Smooth muscle cell (in vitro differentiated cells): Measurements from ENCODE around the gene KPNA6. TPM values are rescaled to one million over a fixed set of nuclear protein-coding genes. Genes with fewer than 3 reads are reported as not detected.

Source experiments
- DNase-seq: peaks from one replicate; lab custom pipeline; 2025; ENCODE audit not compliant: unreplicated experiment; lab: John Stamatoyannopoulos, UW
- H2AFZ ChIP-seq: fragments of 200-600 bp; sonication (generic); 2 replicates; pipeline ENCODE4 v1.6.0; 2016; ENCODE audit warnings: antibody characterized with exemption, low read depth, mild to moderate bottlenecking
- H3F3A ChIP-seq: fragments of 200-600 bp; sonication (generic); 2 replicates; pipeline ENCODE4 v1.6.0; 2017; ENCODE audit warnings: antibody characterized with exemption, low read depth
- H3K27ac ChIP-seq: fragments of 200-600 bp; sonication (generic); 2 replicates; pipeline ENCODE4 v1.5.1; 2016; ENCODE audit warnings: low read depth, mild to moderate bottlenecking
- H3K27me3 ChIP-seq: fragments of 200-600 bp; sonication (generic); 2 replicates; pipeline ENCODE4 v1.6.1; 2016; ENCODE audit warnings: low read depth, mild to moderate bottlenecking
- H3K36me3 ChIP-seq: fragments of 200-600 bp; sonication (generic); 2 replicates; pipeline ENCODE4 v1.5.1; 2016; ENCODE audit warnings: low read depth
- H3K4me1 ChIP-seq: fragments of 200-600 bp; sonication (generic); 2 replicates; pipeline ENCODE4 v1.5.1; 2016; ENCODE audit warnings: low read depth
- H3K4me2 ChIP-seq: fragments of 200-600 bp; sonication (generic); 2 replicates; pipeline ENCODE4 v1.6.0; 2016; ENCODE audit warnings: mild to moderate bottlenecking
- H3K4me3 ChIP-seq: fragments of 200-600 bp; sonication (generic); 2 replicates; pipeline ENCODE4 v1.5.1; 2016; ENCODE audit warnings: mild to moderate bottlenecking
- H3K79me2 ChIP-seq: fragments of 200-600 bp; sonication (generic); 2 replicates; pipeline ENCODE4 v1.6.0; 2016; ENCODE audit warnings: low read depth, mild to moderate bottlenecking
- H3K9ac ChIP-seq: fragments of 200-600 bp; sonication (generic); 2 replicates; pipeline ENCODE4 v1.6.0; 2016; ENCODE audit warnings: low read depth
- H3K9me3 ChIP-seq: fragments of 200-600 bp; sonication (generic); replicated peaks from 2 replicates; pipeline ENCODE4 v1.5.1; 2016; ENCODE audit warnings: low read depth
- H4K20me1 ChIP-seq: fragments of 200-600 bp; sonication (generic); 2 replicates; pipeline ENCODE4 v1.6.0; 2016; ENCODE audit warnings: low read depth
- WGBS: methylation state at CpG from one replicate; pipeline ENCODE4 v1.1.7; 2016; ENCODE audit warnings: low lambda C conversion rate; 5-methylcytosine and 5-hydroxymethylcytosine counted together
- polyA plus RNA-seq: library from polyadenylated mRNA; unstranded; fragments of >200 nt; fragmentation: Nextera tagmentation; extraction: Ambion mirVana; gene quantifications from 2 replicates; pipeline ENCODE4 v1.2.1, GENCODE V29; 2016
- total RNA-seq: library from RNA; depleted of rRNA; stranded (reverse); fragments of >200 nt; gene quantifications from 2 replicates; pipeline ENCODE4 v1.2.3, GENCODE V29; 2014
- TF ChIP-seq, protein P1 (sequence below): fragments of 200-600 bp; sonication (generic); IDR thresholded peaks from 2 replicates; pipeline ENCODE4 v1.5.1; 2017; ENCODE audit warnings: borderline replicate concordance, mild to moderate bottlenecking, antibody characterized with exemption; ENCODE audit not compliant: insufficient read depth, poor library complexity, severe bottlenecking

The KPNA6 gene
- total RNA-seq (35.8 and 40.9 TPM in 2 replicates), polyA plus RNA-seq (22.3 and 29.1 TPM in 2 replicates)

DNA sequence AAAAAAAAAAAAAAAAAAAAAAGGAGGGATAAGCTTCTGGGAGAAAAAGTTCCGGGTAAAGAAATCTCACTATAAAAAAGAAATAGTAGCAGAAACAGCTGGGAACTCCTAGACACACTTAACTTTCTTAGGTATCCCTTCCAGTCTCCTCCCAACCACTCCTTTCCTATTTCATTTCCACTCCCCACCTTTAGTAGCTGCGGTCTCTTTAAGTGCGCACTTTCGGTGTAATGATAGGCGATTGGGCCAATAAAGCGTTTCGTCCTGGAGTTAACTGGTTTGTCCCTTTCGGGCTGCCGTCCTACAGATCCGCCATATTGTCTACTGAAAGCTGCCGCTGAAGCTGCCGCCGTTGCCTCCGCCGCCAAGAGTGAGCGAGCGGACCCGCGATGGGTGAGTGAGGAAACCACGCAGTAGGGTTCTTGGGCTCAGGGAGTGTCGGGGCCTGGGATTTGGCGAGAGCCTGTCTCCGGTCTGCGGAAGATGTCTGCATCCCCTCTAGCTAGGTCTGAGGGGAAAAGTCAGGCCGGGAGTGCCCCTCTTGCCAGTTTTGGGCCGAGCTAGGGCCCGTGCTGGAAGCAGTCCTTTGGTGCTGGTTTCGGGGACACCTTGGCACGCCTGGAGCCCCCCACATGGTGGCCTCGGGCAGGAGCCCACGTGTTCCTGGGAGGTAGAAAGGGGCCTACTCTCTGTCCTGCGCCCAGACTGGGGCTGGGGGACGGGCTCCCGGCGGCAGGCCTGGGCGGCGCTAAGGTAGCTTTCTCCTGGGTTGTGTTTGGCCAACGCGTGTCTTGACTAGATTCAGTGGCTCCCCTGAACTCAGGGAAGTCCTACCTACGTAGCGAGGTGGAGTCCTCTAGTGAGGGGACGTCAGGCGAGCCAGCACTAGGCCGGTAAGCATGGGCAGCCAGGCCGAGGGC, at the start of gene KPNA6:
KPNA6 (plus strand) TSS at position 315 of the 920 bp plus-strand sequence; CDS start at position 390, 75 bp downstream.
- Histone ChIP-seq H4K20me1 (peaks cover 47% of the 10 kb centered on the region), H3K4me1 (peaks cover 3% of the 10 kb centered on the region), H3K27ac (peak within 1 kb of the TSS; percentile 82), H3K9me3 (no peaks in the 10 kb centered on the region), H2AFZ (peak within 1 kb of the TSS; percentile 54), H3K4me2 (peak within 1 kb of the TSS; percentile 92), H3K79me2 (peaks cover 48% of the 10 kb centered on the region), H3K9ac (peak within 1 kb of the TSS; percentile 93), H3K36me3 (no peaks in the 10 kb centered on the region), H3F3A (no peaks in the 10 kb centered on the region), H3K4me3 (peak within 1 kb of the TSS; percentile 72), H3K27me3 (no peaks in the 10 kb centered on the region)
- DNase-seq = peak; percentile 46
- TF ChIP-seq, protein P1, sequence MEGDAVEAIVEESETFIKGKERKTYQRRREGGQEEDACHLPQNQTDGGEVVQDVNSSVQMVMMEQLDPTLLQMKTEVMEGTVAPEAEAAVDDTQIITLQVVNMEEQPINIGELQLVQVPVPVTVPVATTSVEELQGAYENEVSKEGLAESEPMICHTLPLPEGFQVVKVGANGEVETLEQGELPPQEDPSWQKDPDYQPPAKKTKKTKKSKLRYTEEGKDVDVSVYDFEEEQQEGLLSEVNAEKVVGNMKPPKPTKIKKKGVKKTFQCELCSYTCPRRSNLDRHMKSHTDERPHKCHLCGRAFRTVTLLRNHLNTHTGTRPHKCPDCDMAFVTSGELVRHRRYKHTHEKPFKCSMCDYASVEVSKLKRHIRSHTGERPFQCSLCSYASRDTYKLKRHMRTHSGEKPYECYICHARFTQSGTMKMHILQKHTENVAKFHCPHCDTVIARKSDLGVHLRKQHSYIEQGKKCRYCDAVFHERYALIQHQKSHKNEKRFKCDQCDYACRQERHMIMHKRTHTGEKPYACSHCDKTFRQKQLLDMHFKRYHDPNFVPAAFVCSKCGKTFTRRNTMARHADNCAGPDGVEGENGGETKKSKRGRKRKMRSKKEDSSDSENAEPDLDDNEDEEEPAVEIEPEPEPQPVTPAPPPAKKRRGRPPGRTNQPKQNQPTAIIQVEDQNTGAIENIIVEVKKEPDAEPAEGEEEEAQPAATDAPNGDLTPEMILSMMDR = no peak
- WGBS = under 1% methylated on average over 44 of the region's 45 CpGs

DNA sequence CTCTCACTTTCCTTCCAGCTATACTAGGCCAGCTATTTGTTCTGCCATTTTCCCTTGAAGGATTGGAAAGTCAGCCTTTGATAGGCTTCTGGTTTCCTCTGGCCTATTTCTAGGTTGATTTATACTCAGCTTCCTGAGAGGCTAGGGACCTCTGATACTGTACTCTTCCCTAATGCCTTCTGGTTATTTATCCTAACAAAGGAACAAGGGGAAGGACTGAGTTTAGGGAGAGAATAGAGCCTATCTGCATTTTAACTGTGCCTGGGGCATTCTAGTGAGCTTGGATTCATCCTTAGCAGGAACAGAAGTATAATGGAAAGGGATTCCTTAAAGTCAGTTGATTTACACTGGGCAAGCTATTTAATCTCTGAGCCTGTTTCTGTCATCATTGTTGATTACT, 46.9 kb upstream of the KPNA6 start:
- TF ChIP-seq, protein P1 = no peak
- H3K27ac ChIP-seq = peak overlapping the region; percentile 94
- H4K20me1 ChIP-seq = peaks cover 71% of the 10 kb centered on the region
- peaks cover 7% of the 10 kb centered on the region for H3K36me3 ChIP-seq
- no peaks in the 10 kb centered on the region for H3K27me3 ChIP-seq
- no peak overlapping the region for H3K9ac ChIP-seq
- no peak for DNase-seq
- no peak overlapping the region for H3K4me3 ChIP-seq
- peaks cover 42% of the 10 kb centered on the region for H3F3A ChIP-seq
- peaks cover 11% of the 10 kb centered on the region for H3K4me1 ChIP-seq
- no peaks in the 10 kb centered on the region for H3K9me3 ChIP-seq
- H3K79me2 ChIP-seq = peaks cover 14% of the 10 kb centered on the region
- H2AFZ ChIP-seq = no peak overlapping the region
- H3K4me2 ChIP-seq = no peak overlapping the region

DNA sequence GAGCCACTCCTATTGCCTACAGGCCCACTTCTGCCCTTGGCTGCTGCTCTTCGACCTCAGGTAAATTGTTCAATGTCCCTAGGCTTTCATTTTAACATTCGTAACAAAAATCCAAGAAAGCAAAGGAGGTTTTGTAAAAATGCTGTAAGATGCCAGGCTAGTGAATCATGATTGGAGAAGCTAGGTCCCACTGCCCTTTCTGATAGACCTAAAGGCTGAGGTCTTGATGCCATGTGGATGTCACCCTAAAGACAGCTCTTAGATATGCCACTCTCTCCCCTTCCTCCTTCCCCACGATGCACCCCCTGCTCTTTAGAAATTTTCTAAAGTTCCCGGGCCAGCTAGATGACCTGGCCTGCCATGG, 45.0 kb upstream of the KPNA6 start:
- peak overlapping the region; percentile 68 for H3K9ac ChIP-seq
- no peak overlapping the region for H2AFZ ChIP-seq
- H3K4me1 ChIP-seq = peaks cover 11% of the 10 kb centered on the region
- TF ChIP-seq, protein P1 = no peak
- peak overlapping the region; percentile 60 for H3K4me2 ChIP-seq
- no peak overlapping the region for H3K4me3 ChIP-seq
- peaks cover 49% of the 10 kb centered on the region for H3F3A ChIP-seq
- no peaks in the 10 kb centered on the region for H3K27me3 ChIP-seq
- H4K20me1 ChIP-seq = peaks cover 55% of the 10 kb centered on the region
- H3K79me2 ChIP-seq = no peaks in the 10 kb centered on the region
- H3K27ac ChIP-seq = peak overlapping the region; percentile 94
- no peaks in the 10 kb centered on the region for H3K9me3 ChIP-seq
- WGBS = 73% methylated on average over 4 of the region's 4 CpGs
- no peak for DNase-seq
- peaks cover 7% of the 10 kb centered on the region for H3K36me3 ChIP-seq
